Measurements from ENCODE around the gene KLK11. TPM values are rescaled to one million over a fixed set of nuclear protein-coding genes. Genes with fewer than 3 reads are reported as not detected.

Gene KLK11
- total and polyA plus RNA-seq, 10 donors, result 0.09 to 0.29 TPM; not detected in 8

GRCh38 chr19:51040151-51040550 lies 13.7 kb upstream of the KLK11 start:
- H3K27me3 ChIP-seq (replicated peaks in 1 of 7), result peaks cover 0 to 7% (median 0%) of the 10 kb centered on the region in 7 donors
- H3K36me3 ChIP-seq, result no peaks in the 10 kb centered on the region
- no peak overlapping the region for H3K27ac ChIP-seq
- intact Hi-C loops (cut with DNase I; ENCODE audit: low total_unique reads), result no loop called here
- H3K9me3 ChIP-seq, result peaks cover 0 to 3% (median 0%) of the 10 kb centered on the region in 8 donors
- no peak for DNase-seq
- WGBS, 5 donors, result 91 to 94% (median 93%) methylated on average over 6 of the region's 6 CpGs
- TF ChIP-seq POLR2A (IDR thresholded peaks at IDR 0.05) (no peak), POLR2AphosphoS5 (IDR thresholded peaks at IDR 0.05) (no peak), CTCF (IDR thresholded peaks at IDR 0.05 in 8 of 11, conservative IDR thresholded peaks at IDR 0.05 in 3 of 11) (no peak)
- H3K4me1 ChIP-seq, result no peaks in the 10 kb centered on the region
- no peak overlapping the region for H3K4me3 ChIP-seq

- intact Hi-C loops (cut with DNase I; ENCODE audit: low total_unique reads), result no loop called here
- Histone ChIP-seq H3K9me3 (no peaks in the 10 kb centered on the region), H3K36me3 (no peaks in the 10 kb centered on the region), H3K4me1 (no peaks in the 10 kb centered on the region), H3K4me3 (no peak overlapping the region), H3K27me3 (replicated peaks in 1 of 7) (peaks cover 0 to 42% (median 0%) of the 10 kb centered on the region in 7 donors), H3K27ac (no peak overlapping the region)
- WGBS, 5 donors, result 43 to 55% (median 51%) methylated on average over 9 of the region's 9 CpGs
- DNase-seq, result no peak
- TF ChIP-seq POLR2A (IDR thresholded peaks at IDR 0.05) (no peak), POLR2AphosphoS5 (IDR thresholded peaks at IDR 0.05) (no peak), CTCF (IDR thresholded peaks at IDR 0.05 in 8 of 11, conservative IDR thresholded peaks at IDR 0.05 in 3 of 11) (no peak)
These were observed 10.1 kb upstream of the KLK11 start for GRCh38 chr19:51036519-51036918.

- no peak for TF ChIP-seq POLR2A (IDR thresholded peaks at IDR 0.05)
- no peak for TF ChIP-seq CTCF (IDR thresholded peaks at IDR 0.05 in 8 of 11, conservative IDR thresholded peaks at IDR 0.05 in 3 of 11)
- no peak for TF ChIP-seq POLR2AphosphoS5 (IDR thresholded peaks at IDR 0.05)
- WGBS, 5 donors, result 48 to 64% (median 56%) methylated on average over 11 of the region's 11 CpGs
- Histone ChIP-seq H3K27ac (no peak within 1 kb of the TSS), H3K9me3 (no peaks in the 10 kb centered on the region), H3K27me3 (replicated peaks in 1 of 7) (peaks cover 0 to 53% (median 0%) of the 10 kb centered on the region in 7 donors), H3K4me3 (no peak within 1 kb of the TSS), H3K4me1 (no peaks in the 10 kb centered on the region), H3K36me3 (no peaks in the 10 kb centered on the region)
- DNase-seq, result no peak
- intact Hi-C loops (cut with DNase I; ENCODE audit: low total_unique reads), result no loop called here
These were observed 8.3 kb upstream of the KLK11 start, which contains the start of gene KLK12 for GRCh38 chr19:51034704-51035103. TSS of gene KLK12 (minus strand) at chr19:51035002. CDS start at chr19:51034621, 381 bp downstream.

GRCh38 chr19:51031880-51032225 lies 5.4 kb upstream of the KLK11 start:
- WGBS, 5 donors, result 86 to 94% (median 90%) methylated on average over 23 to 28 of the region's 28 CpGs

More at GRCh38 chr19:51031880-51032225, 5.4 kb upstream of the KLK11 start:
- Histone ChIP-seq H3K4me3 (no peak overlapping the region), H3K27me3 (replicated peaks in 1 of 7) (peaks cover 0 to 80% (median 3%) of the 10 kb centered on the region in 7 donors), H3K9me3 (no peaks in the 10 kb centered on the region), H3K36me3 (no peaks in the 10 kb centered on the region), H3K27ac (no peak overlapping the region), H3K4me1 (no peaks in the 10 kb centered on the region)
- intact Hi-C loops (cut with DNase I; ENCODE audit: low total_unique reads), result no loop called here
- no peak for DNase-seq
- TF ChIP-seq CTCF (IDR thresholded peaks at IDR 0.05 in 8 of 11, conservative IDR thresholded peaks at IDR 0.05 in 3 of 11) (no peak), POLR2A (IDR thresholded peaks at IDR 0.05) (no peak), POLR2AphosphoS5 (IDR thresholded peaks at IDR 0.05) (no peak)
